Panc1 (cell line): Measurements from ENCODE around the gene MAD1L1.

Source experiments
- CTCF ChIP-seq: fragments of 450-650 bp; IDR thresholded peaks from 2 replicates; pipeline ENCODE4 v1.5.1; 2017; ENCODE audit warnings: mild to moderate bottlenecking
- REST ChIP-seq, 2 experiments: IDR thresholded peaks; 2 replicates each; pipeline ENCODE4 v1.6.1; 2011 to 2012; ENCODE audit warnings: low read depth in 2 of 2, control low read depth in 1 of 2, low read length in 1 of 2, mild to moderate bottlenecking in 1 of 2, moderate library complexity in 1 of 2; ENCODE audit not compliant: insufficient read depth in 1 of 2
- SIN3A ChIP-seq: IDR thresholded peaks from 2 replicates; pipeline ENCODE4 v1.6.1; 2012; ENCODE audit warnings: low read depth, mild to moderate bottlenecking, low read length, moderate library complexity, borderline replicate concordance; ENCODE audit not compliant: insufficient read depth

- TF ChIP-seq CTCF = no peak
- no peak for TF ChIP-seq SIN3A
- TF ChIP-seq REST (IDR thresholded peaks at IDR 0.05; ENCODE audit: insufficient read depth in 1 of 2, low read depth in 2 of 2, low read length in 1 of 2) = no peak
Measured at GRCh38 chr7:2037808-2038522, 194.8 kb downstream of the MAD1L1 start.
